NCI-H460 (cell line): ENCODE data around the gene HYKK. TPM values are rescaled to one million over a fixed set of nuclear protein-coding genes. Genes with fewer than 3 reads are reported as not detected.
"Not testable (repeated sequence)": the region's sequence is repeated elsewhere in the genome, so short reads cannot be mapped to it uniquely, and the experiment has no call there.

Experiments
- DNase-seq: peaks from one replicate; pipeline ENCODE4 v3.0.0-alpha.2; 2016; ENCODE audit warnings: low read depth; ENCODE audit errors: extremely low read depth
- polyA plus RNA-seq: library from polyadenylated mRNA; depleted of rRNA; stranded (reverse); fragments of >200 nt; gene quantifications from 2 replicates; pipeline ENCODE4 v1.2.3, GENCODE V29; 2014; cell fraction: nucleus; rRNA removed
- total RNA-seq: library from RNA; depleted of rRNA; stranded (reverse); fragments of >200 nt; shearing (Covaris generic); gene quantifications from 2 replicates; pipeline ENCODE4 v1.2.3, GENCODE V29; 2014; rRNA removed

HYKK gene
- 6.6 and 6.9 TPM in 2 replicates for total RNA-seq
- polyA plus RNA-seq: 5.9 and 6.7 TPM in 2 replicates

GRCh38 chr15:78506971-78507830 is at the start of gene HYKK:
Gene HYKK (plus strand): TSS chr15:78507577. CDS start chr15:78513089, 5,512 bp downstream.
- DNase-seq: peak; percentile 97

DNA sequence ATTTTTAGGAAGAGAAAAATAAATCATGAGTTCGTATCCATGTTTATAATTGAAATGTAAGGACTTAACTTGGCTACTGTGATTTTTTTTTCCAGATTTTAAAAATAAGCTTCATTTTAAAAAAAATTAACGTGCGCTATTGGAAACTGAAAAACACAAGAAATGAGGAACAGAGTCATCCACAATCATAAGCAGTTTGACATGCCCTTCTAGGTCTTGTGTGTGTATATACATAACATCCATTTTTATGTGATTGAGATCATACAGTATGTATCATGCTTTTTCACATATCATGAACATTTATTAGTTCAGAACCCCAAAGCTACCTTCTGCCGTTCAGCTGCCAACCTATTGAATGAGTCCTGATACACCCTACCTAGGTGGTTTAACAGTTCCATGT is 46.6 kb upstream of the HYKK start:
- DNase-seq: no peak

DNA sequence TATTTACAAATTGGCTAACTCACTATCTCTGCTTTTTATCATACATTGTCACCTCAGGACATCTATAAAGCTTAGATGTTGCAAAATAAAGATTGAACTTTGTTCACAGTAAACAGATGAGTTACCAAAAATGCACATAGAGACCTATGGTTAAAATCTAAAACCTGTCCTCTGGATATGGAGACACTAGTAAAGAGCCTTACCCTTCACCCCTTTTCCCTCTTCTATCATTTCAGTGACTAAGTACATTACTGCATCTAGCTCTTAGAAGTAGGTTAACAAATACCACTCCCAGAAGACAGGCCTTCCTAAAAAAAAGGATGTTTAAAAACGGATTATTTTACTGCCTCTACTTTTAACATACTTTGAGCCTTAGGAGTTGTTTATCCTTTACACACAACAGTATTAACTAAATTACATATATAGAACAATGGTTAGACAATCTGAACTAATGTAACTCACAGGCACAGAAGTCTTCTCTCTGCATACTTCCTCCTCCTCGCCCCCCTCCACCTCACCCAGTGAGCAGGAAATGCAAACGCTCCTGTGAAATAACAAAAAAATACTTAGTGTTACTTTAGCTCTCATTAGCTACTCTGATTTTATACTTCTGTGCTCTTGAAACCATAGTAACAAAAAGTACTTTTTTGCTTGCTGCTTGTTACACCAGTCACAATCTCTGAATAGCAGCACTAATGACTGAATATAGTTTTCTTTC is 46.0 kb upstream of the HYKK start:
- no peak for DNase-seq

DNA sequence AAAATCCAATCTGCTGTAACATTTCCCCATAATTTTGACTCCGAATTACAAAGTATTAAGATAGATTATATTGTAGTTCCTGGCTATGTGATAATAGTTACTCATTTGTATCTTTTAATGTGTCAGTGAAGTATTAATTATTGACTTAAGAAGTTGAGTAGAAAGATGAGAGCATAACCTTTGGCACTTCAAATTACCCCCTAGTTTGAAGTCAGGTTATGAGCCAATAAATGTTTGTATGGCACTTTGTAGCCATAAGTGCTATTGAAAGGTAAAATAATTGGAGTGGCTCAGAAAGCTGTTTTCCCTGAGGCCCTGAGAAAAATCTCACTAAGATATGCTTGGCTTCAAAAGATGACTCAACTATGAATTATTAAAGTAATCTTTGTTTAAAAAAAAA is 38.3 kb upstream of the HYKK start:
- no peak for DNase-seq

DNA sequence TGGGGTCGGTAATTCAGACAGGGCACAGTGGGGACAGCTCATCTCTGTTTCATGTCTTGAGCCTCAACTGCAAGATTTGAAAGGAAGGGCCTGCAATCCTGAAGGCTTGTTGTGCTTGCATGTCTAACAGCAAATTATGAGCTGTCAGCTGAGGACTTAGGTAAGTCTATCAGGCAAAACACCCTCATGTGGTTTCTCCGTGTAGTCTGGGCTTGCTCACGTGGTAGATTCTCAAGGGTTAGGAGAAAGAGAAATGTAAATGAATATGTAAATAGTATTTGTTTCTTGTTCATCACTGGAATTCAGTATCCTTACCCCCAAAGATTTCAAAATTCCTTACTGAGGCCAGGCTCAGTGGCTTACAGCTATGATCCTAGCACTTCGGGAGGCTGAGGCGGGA is 30.1 kb upstream of the HYKK start:
- no peak for DNase-seq

DNA sequence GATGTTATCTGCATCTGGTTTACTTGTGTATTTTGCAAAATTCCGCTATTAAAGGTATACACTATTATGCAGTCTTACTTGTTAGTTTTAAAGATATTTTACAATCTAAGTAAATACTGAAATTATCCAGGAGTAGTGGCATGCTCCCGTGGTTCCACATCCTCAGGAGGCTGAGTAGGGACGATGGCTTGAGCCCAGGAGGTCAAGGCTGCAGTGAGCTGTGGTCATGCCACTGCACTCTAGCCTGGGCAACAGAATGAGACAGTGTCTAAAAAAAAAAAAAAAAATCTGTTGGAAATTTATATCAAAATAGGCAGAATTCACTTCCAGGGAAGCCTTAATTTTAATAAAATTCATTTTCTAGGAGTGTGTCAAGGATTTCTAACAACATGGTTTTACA is 27.7 kb upstream of the HYKK start:
- no peak for DNase-seq

- no peak for DNase-seq
These were observed 25.5 kb upstream of the HYKK start for GRCh38 chr15:78481917-78482316.

- DNase-seq: no peak
These were observed 14.5 kb upstream of the HYKK start for GRCh38 chr15:78492872-78493271.

- no peak for DNase-seq
These were observed 5.5 kb upstream of the HYKK start for GRCh38 chr15:78501857-78502256.

- DNase-seq: no peak
These were observed 4.7 kb upstream of the HYKK start for GRCh38 chr15:78502641-78503040.

GRCh38 chr15:78507831-78508160 is 419 bp downstream of the HYKK start:
- no peak for DNase-seq

- no peak for DNase-seq
These were observed 895 bp downstream of the HYKK start for GRCh38 chr15:78508272-78508671.

DNA sequence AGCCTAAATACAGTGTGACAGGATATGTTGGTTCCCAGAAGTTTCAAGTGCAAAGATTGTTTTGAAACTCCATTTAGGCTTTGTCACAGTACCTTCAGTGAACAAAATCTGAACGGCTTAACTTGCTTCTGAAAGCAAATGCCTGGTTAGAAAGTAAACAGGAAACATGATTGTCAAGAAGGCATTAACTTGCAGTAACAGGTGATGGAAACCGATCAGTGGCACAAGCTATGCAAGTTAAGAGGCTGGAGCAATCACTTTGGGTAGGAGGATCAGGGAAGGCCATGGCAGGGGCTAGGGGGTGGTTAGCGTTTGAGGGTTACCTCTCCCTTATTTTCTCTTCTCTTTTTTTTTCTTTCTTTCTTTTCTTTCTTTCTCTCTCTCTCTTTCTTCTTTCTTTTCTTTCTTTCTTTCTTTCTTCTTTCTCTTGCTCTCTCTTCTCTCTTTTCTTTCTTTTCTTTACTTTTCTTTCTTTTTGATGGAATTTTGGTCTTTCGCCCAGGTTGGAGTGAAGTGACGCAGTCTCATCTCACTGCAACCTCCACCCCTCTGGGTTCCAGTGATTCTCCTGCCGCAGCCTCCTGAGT is 2.4 kb downstream of the HYKK start:
- no peak for DNase-seq

DNA sequence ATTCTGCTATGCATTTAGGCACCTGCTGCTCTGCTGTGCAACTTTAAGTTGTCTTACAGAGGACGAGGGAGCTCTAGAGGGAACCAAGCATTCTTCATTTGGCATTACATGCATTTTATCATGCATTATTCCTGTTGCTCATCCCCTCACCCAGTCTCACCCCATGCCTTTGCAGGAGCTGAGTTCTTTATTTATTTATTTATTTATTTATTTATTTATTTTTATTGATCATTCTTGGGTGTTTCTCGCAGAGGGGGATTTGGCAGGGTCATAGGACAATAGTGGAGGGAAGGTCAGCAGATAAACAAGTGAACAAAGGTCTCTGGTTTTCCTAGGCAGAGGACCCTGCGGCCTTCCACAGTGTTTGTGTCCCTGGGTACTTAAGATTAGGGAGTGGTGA is 12.7 kb downstream of the HYKK start:
- DNase-seq: not testable (repeated sequence)

DNA sequence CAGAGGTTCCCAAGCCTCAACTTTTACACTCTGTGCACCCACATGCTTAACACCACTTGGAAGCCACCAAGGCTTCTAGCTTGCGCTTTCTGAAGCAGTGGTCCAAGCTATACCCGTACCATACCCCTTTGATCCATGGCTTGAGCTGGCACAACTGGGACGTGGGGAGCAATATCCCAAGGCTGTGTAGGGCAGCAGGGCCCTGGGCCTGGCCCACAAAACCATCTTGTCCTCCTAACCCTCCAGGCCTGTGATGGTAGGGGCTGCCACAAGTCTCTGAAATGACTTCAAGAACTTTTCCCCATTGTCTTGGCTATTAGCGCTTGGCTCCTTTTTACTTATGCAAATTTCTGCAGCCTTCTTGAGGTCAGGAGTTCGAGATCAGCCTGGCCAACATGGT is 16.9 kb downstream of the HYKK start:
- no peak for DNase-seq

DNA sequence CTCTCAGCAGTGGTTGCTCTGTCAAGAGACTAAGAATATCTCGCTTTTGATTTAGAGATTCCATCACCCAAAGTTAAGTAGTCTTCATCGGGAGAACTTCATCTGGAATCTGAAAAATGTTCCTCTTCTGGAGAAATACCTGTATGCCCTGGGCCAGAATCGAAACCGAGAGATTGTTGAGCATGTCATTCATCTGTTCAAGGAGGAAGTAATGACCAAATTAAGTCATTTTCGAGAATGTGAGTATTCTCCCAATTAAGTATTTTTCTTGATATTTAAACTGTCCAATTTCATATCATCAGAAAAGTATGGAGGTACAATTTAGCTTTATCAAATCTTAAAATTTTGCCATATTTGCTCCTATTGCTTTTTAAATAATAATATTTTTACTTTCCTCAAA is 19.9 kb downstream of the HYKK start:
- no peak for DNase-seq

DNA sequence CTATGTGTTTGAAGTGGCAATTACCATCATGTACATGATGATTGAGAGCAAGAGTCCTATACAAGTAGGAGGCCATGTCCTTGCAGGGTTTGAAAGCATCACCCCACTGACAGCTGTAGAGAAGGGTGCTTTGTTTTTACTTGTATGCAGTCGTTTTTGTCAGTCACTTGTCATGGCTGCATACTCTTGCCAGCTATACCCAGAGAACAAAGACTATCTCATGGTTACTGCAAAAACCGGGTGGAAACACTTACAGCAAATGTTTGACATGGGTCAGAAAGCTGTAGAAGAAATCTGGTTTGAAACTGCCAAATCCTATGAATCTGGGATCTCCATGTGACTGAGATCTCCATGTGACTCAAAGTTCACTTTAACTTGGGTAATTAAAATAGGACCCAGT is 26.0 kb downstream of the HYKK start:
- no peak for DNase-seq

GRCh38 chr15:78536134-78536533 is 28.8 kb downstream of the HYKK start:
- no peak for DNase-seq

DNA sequence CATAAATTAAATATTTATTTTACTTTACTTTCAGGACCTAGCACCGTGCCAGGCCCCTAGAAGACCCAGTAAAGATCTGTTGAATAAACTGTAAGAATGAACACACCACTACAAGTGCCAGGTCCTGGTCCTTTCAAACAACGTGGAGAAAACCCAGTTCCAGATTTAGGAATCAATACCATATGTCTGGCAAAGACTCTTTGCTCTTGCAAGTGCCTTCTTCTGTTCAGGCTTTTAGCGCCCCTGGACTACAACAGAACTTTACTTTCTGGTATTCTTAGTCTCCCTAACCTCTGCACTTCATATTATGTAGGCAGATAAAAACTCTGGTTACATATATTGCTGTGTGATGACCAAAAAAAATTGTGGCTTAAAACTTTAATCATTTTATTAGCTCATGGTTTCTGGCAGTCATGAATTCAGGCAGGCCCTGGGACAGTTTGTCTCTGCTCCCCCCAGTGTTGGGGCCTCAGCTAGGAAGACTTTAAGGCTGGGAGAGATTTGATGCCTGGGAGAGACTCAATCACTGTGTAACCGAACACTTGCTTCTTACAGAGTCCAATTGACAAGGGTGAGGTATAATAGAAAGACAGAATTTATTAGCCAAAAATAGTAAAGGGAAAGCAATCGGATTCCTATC is 30.0 kb downstream of the HYKK start:
- DNase-seq: no peak

- no peak for DNase-seq
These were observed 31.0 kb downstream of the HYKK start for GRCh38 chr15:78538358-78538757.

- DNase-seq: not testable (repeated sequence)
These were observed 32.2 kb downstream of the HYKK start for GRCh38 chr15:78539464-78540140.
